Activated T-helper 2 cell treated with anti-CD3 and anti-CD28 coated beads, Interferon-gamma antibody, Interleukin-2, Interleukin-4, amounts not matched to agents 10 μg/mL and 5 μg/mL and 100 μg/mL, durations not matched to agents 14 hours and 24 hours and 36 hours (primary cell): ENCODE measurements around the gene NOVA1. TPM values are rescaled to one million over a fixed set of nuclear protein-coding genes. Genes with fewer than 3 reads are reported as not detected.
"Not testable (repeated sequence)": the region's sequence is repeated elsewhere in the genome, so short reads cannot be mapped to it uniquely, and the experiment has no call there.

Source experiments
- DNase-seq: peaks from one replicate; pipeline ENCODE4 v3.0.0; 2021; ENCODE audit warnings: low spot score
- H3K27ac Mint-ChIP-seq: one replicate; pipeline ENCODE4 v1.8.0; 2021; ENCODE audit warnings: mixed read lengths
- H3K27me3 Mint-ChIP-seq: one replicate; pipeline ENCODE4 v1.8.0; 2021; ENCODE audit warnings: low read depth, mixed read lengths
- H3K36me3 Mint-ChIP-seq: one replicate; pipeline ENCODE4 v1.8.0; 2021; ENCODE audit warnings: low read depth, mixed read lengths
- H3K4me1 Mint-ChIP-seq: one replicate; pipeline ENCODE4 v1.8.0; 2021; ENCODE audit warnings: low read depth, mixed read lengths
- H3K4me3 Mint-ChIP-seq: one replicate; pipeline ENCODE4 v1.8.0; 2021; ENCODE audit warnings: low read depth, mild to moderate bottlenecking, moderate library complexity, mixed read lengths
- H3K9me3 Mint-ChIP-seq: one replicate; pipeline ENCODE4 v1.8.0; 2021; ENCODE audit warnings: mixed read lengths
- intact Hi-C: fragments of 100-400 bp; cut with micrococcal nuclease; formaldehyde crosslinking; loops from one replicate; pipeline ENCODE4 v1.15.1; 2023
- total RNA-seq: library from RNA; stranded (reverse); gene quantifications from 2 replicates; pipeline ENCODE4 v1.2.3, GENCODE V29; 2022

NOVA1 gene
- 0.25 TPM in 2 replicates for total RNA-seq

GRCh38 chr14:26597589-26598080 is at the start of gene NOVA1:
NOVA1 (minus strand) TSS chr14:26598033; CDS start chr14:26597436, 597 bp downstream.
- Mint-ChIP-seq H3K36me3 (no peaks in the 10 kb centered on the region), H3K4me1 (no peaks in the 10 kb centered on the region), H3K27ac (peak within 1 kb of the TSS; percentile 7), H3K27me3 (peaks cover 16% of the 10 kb centered on the region), H3K4me3 (peak within 1 kb of the TSS; percentile 51), H3K9me3 (no peaks in the 10 kb centered on the region)
- DNase-seq = no peak
- intact Hi-C loops = no loop called here

- H3K4me3 Mint-ChIP-seq, H3K27me3 Mint-ChIP-seq, H3K36me3 Mint-ChIP-seq, DNase-seq, H3K27ac Mint-ChIP-seq, intact Hi-C loops, H3K4me1 Mint-ChIP-seq: not testable (repeated sequence)
- H3K9me3 Mint-ChIP-seq = peaks cover 74% of the 10 kb centered on the region
Measured at GRCh38 chr14:26645057-26645456, 47.2 kb upstream of the NOVA1 start.

- no peaks in the 10 kb centered on the region for H3K4me1 Mint-ChIP-seq
- no peak overlapping the region for H3K27ac Mint-ChIP-seq
- H3K27me3 Mint-ChIP-seq = no peaks in the 10 kb centered on the region
- H3K9me3 Mint-ChIP-seq = peaks cover 27% of the 10 kb centered on the region
- H3K4me3 Mint-ChIP-seq = no peak overlapping the region
- no peak for DNase-seq
- intact Hi-C loops = no loop called here
- H3K36me3 Mint-ChIP-seq = no peaks in the 10 kb centered on the region
Measured at GRCh38 chr14:26636561-26636960, 38.7 kb upstream of the NOVA1 start.

GRCh38 chr14:26634946-26635345 is 37.1 kb upstream of the NOVA1 start:
- H3K9me3 Mint-ChIP-seq = peaks cover 13% of the 10 kb centered on the region
- H3K27ac Mint-ChIP-seq, DNase-seq, intact Hi-C loops, H3K4me1 Mint-ChIP-seq, H3K36me3 Mint-ChIP-seq, H3K27me3 Mint-ChIP-seq, H3K4me3 Mint-ChIP-seq: not testable (repeated sequence)

- Mint-ChIP-seq H3K4me1 (no peaks in the 10 kb centered on the region), H3K36me3 (no peaks in the 10 kb centered on the region), H3K9me3 (peaks cover 36% of the 10 kb centered on the region), H3K27me3 (no peaks in the 10 kb centered on the region), H3K4me3 (no peak overlapping the region), H3K27ac (no peak overlapping the region)
- DNase-seq = no peak
- intact Hi-C loops = no loop called here
Measured at GRCh38 chr14:26626256-26626655, 28.4 kb upstream of the NOVA1 start.

GRCh38 chr14:26622611-26623010 is 24.8 kb upstream of the NOVA1 start:
- no peaks in the 10 kb centered on the region for H3K4me1 Mint-ChIP-seq

GRCh38 chr14:26621807-26622560 is 24.2 kb upstream of the NOVA1 start:
- no peaks in the 10 kb centered on the region for H3K27me3 Mint-ChIP-seq
- no peak overlapping the region for H3K4me3 Mint-ChIP-seq
- no peaks in the 10 kb centered on the region for H3K36me3 Mint-ChIP-seq
- no peak for DNase-seq
- intact Hi-C loops = no loop called here
- no peak overlapping the region for H3K27ac Mint-ChIP-seq
- H3K4me1 Mint-ChIP-seq = no peaks in the 10 kb centered on the region
- H3K9me3 Mint-ChIP-seq = peaks cover 45% of the 10 kb centered on the region

More at GRCh38 chr14:26622611-26623010, 24.8 kb upstream of the NOVA1 start:
- intact Hi-C loops = no loop called here
- peaks cover 46% of the 10 kb centered on the region for H3K9me3 Mint-ChIP-seq
- H3K27ac Mint-ChIP-seq = no peak overlapping the region
- no peak overlapping the region for H3K4me3 Mint-ChIP-seq
- no peak for DNase-seq
- no peaks in the 10 kb centered on the region for H3K36me3 Mint-ChIP-seq
- no peaks in the 10 kb centered on the region for H3K27me3 Mint-ChIP-seq

- DNase-seq = no peak
- intact Hi-C loops = no loop called here
- Mint-ChIP-seq H3K36me3 (no peaks in the 10 kb centered on the region), H3K4me1 (no peaks in the 10 kb centered on the region), H3K9me3 (peaks cover 44% of the 10 kb centered on the region), H3K27me3 (no peaks in the 10 kb centered on the region), H3K27ac (no peak overlapping the region), H3K4me3 (no peak overlapping the region)
Measured at GRCh38 chr14:26621364-26621763, 23.5 kb upstream of the NOVA1 start.

- no peak overlapping the region for H3K27ac Mint-ChIP-seq
- H3K4me1 Mint-ChIP-seq = no peaks in the 10 kb centered on the region
Measured at GRCh38 chr14:26611259-26611658, 13.4 kb upstream of the NOVA1 start.

GRCh38 chr14:26606729-26607312 is 9.0 kb upstream of the NOVA1 start:
- Mint-ChIP-seq H3K9me3 (peaks cover 27% of the 10 kb centered on the region), H3K36me3 (no peaks in the 10 kb centered on the region), H3K4me1 (no peaks in the 10 kb centered on the region), H3K27ac (no peak overlapping the region), H3K27me3 (no peaks in the 10 kb centered on the region), H3K4me3 (no peak overlapping the region)
- intact Hi-C loops = no loop called here
- DNase-seq = no peak

More at GRCh38 chr14:26611259-26611658, 13.4 kb upstream of the NOVA1 start:
- Mint-ChIP-seq H3K4me3 (no peak overlapping the region), H3K36me3 (no peaks in the 10 kb centered on the region), H3K9me3 (peaks cover 42% of the 10 kb centered on the region), H3K27me3 (no peaks in the 10 kb centered on the region)
- intact Hi-C loops = no loop called here
- no peak for DNase-seq

GRCh38 chr14:26605602-26606001 is 7.8 kb upstream of the NOVA1 start:
- no peak for DNase-seq
- intact Hi-C loops = no loop called here
- Mint-ChIP-seq H3K36me3 (no peaks in the 10 kb centered on the region), H3K9me3 (peaks cover 24% of the 10 kb centered on the region), H3K27me3 (no peaks in the 10 kb centered on the region), H3K27ac (no peak overlapping the region), H3K4me3 (no peak overlapping the region), H3K4me1 (no peaks in the 10 kb centered on the region)

- Mint-ChIP-seq H3K4me1 (no peaks in the 10 kb centered on the region), H3K9me3 (peaks cover 9% of the 10 kb centered on the region), H3K36me3 (no peaks in the 10 kb centered on the region), H3K27me3 (peaks cover 12% of the 10 kb centered on the region), H3K27ac (no peak overlapping the region), H3K4me3 (no peak overlapping the region)
- DNase-seq = no peak
- intact Hi-C loops = no loop called here
Measured at GRCh38 chr14:26602902-26603301, 5.1 kb upstream of the NOVA1 start.

GRCh38 chr14:26601856-26602255 is 4.0 kb upstream of the NOVA1 start:
- H3K9me3 Mint-ChIP-seq = peaks cover 2% of the 10 kb centered on the region
- intact Hi-C loops = no loop called here
- H3K27ac Mint-ChIP-seq = no peak overlapping the region
- no peak overlapping the region for H3K4me3 Mint-ChIP-seq
- DNase-seq = no peak
- peaks cover 12% of the 10 kb centered on the region for H3K27me3 Mint-ChIP-seq
- H3K36me3 Mint-ChIP-seq = no peaks in the 10 kb centered on the region
- no peaks in the 10 kb centered on the region for H3K4me1 Mint-ChIP-seq
